Osteoblast (primary cell): ENCODE data around the gene SLC35A2. TPM values are rescaled to one million over a fixed set of nuclear protein-coding genes. Genes with fewer than 3 reads are reported as not detected.

Source experiments
- DNase-seq: peaks from one replicate; pipeline ENCODE4 v3.0.0; 2011; ENCODE audit warnings: low spot score, mixed read lengths; ENCODE audit not compliant: insufficient read length; ENCODE audit errors: missing footprints
- H2AFZ ChIP-seq: 2 replicates; pipeline ENCODE4 v1.6.0; 2011; ENCODE audit warnings: mild to moderate bottlenecking, low read length
- H3K27ac ChIP-seq: 2 replicates; pipeline ENCODE4 v1.5.1; 2011; ENCODE audit warnings: mild to moderate bottlenecking, low read depth, low read length, moderate library complexity
- H3K27me3 ChIP-seq: 2 replicates; pipeline ENCODE4 v1.6.0; 2012; ENCODE audit warnings: mild to moderate bottlenecking, control low read depth, inconsistent platforms, low read length, moderate library complexity; ENCODE audit not compliant: insufficient read depth
- H3K36me3 ChIP-seq: 2 replicates; pipeline ENCODE4 v1.5.1; 2011; ENCODE audit warnings: mild to moderate bottlenecking, low read length, control low read depth, moderate library complexity; ENCODE audit not compliant: insufficient read depth
- H3K4me1 ChIP-seq: 2 replicates; pipeline ENCODE4 v1.5.1; 2011; ENCODE audit warnings: mild to moderate bottlenecking, low read length, control low read depth, moderate library complexity; ENCODE audit not compliant: insufficient read depth
- H3K4me2 ChIP-seq: 2 replicates; pipeline ENCODE4 v1.6.0; 2011; ENCODE audit warnings: mild to moderate bottlenecking, low read length; ENCODE audit not compliant: insufficient read depth
- H3K4me3 ChIP-seq: fragments of 200-600 bp; sonication (generic); 3 replicates; pipeline ENCODE4 v1.5.1; 2012; ENCODE audit warnings: mild to moderate bottlenecking, low read length, inconsistent platforms; ENCODE audit not compliant: insufficient read depth
- H3K79me2 ChIP-seq: 2 replicates; pipeline ENCODE4 v1.6.0; 2012; ENCODE audit warnings: mild to moderate bottlenecking, low read length, control low read depth, inconsistent platforms; ENCODE audit not compliant: insufficient read depth
- H3K9me3 ChIP-seq: 2 replicates; pipeline ENCODE4 v1.5.1; 2011; ENCODE audit warnings: low read depth, low read length, control low read depth
- H4K20me1 ChIP-seq: 2 replicates; pipeline ENCODE4 v1.6.0; 2012; ENCODE audit warnings: mild to moderate bottlenecking, low read length, control low read depth; ENCODE audit not compliant: insufficient read depth
- total RNA-seq: library from RNA; depleted of rRNA; stranded (reverse); fragments of >200 nt; gene quantifications from 2 replicates; pipeline ENCODE4 v1.2.3, GENCODE V29; 2012
- TF ChIP-seq, protein P1 (sequence below): IDR thresholded peaks from 2 replicates; pipeline ENCODE4 v1.5.1; 2011; ENCODE audit warnings: mild to moderate bottlenecking, low read depth, low read length, moderate library complexity; ENCODE audit errors: extremely low read depth

Gene SLC35A2
- total RNA-seq, 1 donor = 15.6 TPM

DNA sequence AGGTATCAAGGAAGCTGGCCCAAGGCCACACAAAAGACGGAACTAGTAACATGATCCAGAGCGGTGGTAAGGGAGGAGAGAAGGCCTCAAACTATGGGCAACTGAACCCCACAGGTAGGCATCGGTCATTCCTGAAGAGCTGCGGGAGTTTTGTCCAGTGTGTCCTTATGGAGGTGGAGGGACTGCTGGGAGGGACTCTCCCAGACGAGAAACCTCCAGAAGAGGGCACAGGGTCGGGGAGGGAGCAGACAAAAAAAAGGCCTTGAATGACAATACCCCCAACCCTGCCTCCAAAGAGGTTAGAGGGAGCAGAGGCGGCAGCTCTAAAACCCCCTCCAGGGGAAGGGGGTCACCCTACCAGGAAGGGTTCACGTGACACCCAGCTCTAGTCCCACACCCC is 7.3 kb downstream of the SLC35A2 start:
- Histone ChIP-seq H4K20me1 (peaks cover 5% of the 10 kb centered on the region), H3K79me2 (peaks cover 24% of the 10 kb centered on the region), H3K4me2 (no peak overlapping the region), H3K4me1 (no peaks in the 10 kb centered on the region), H3K27me3 (no peaks in the 10 kb centered on the region), H3K9me3 (no peaks in the 10 kb centered on the region), H3K4me3 (no peak overlapping the region), H3K36me3 (peaks cover 20% of the 10 kb centered on the region), H2AFZ (no peak overlapping the region), H3K27ac (no peak overlapping the region)
- TF ChIP-seq, protein P1, sequence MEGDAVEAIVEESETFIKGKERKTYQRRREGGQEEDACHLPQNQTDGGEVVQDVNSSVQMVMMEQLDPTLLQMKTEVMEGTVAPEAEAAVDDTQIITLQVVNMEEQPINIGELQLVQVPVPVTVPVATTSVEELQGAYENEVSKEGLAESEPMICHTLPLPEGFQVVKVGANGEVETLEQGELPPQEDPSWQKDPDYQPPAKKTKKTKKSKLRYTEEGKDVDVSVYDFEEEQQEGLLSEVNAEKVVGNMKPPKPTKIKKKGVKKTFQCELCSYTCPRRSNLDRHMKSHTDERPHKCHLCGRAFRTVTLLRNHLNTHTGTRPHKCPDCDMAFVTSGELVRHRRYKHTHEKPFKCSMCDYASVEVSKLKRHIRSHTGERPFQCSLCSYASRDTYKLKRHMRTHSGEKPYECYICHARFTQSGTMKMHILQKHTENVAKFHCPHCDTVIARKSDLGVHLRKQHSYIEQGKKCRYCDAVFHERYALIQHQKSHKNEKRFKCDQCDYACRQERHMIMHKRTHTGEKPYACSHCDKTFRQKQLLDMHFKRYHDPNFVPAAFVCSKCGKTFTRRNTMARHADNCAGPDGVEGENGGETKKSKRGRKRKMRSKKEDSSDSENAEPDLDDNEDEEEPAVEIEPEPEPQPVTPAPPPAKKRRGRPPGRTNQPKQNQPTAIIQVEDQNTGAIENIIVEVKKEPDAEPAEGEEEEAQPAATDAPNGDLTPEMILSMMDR = no peak
- peak; percentile 43 for DNase-seq

DNA sequence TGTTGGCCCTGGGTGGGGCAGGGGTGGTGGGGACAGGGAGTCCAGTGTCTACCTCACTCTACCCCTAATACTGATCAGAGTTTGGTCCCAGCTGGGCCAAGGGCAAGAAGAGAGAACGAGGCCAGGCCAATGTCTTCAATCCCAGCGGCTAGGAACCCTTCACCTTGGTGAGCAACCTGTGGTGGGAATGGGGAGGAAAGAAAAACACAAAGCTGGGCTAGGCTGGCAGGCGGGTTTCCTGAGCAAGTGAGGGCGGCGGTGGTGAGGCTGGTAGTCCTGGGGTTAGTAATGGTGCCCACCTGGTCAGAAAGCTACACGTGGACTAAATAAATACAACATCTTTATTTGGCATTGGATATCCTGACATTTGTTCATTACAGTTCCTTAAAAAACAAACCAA is 8.2 kb downstream of the SLC35A2 start:
- H3K4me1 ChIP-seq = peaks cover 3% of the 10 kb centered on the region

DNA sequence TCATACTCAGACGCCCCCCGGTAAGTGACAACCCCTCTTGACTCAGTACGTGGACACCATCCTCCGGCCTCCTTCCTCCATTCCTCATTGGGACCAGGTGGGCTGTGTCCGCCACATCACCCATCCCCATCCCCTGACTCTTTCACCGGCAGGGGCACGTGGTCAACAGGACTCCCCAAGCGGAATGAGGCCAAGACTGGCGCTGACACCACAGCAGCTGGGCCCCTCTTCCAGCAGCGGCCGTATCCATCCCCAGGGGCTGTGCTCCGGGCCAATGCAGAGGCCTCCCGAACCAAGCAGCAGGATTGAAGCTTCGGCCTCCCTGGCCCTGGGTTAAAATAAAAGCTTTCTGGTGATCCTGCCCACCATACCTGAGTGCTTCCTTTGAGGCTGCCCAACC is 8.7 kb downstream of the SLC35A2 start:
- TF ChIP-seq, protein P1 = no peak
- H3K4me3 ChIP-seq = no peak overlapping the region
- H2AFZ ChIP-seq = no peak overlapping the region
- no peaks in the 10 kb centered on the region for H3K9me3 ChIP-seq
- H4K20me1 ChIP-seq = peaks cover 5% of the 10 kb centered on the region
- no peak overlapping the region for H3K27ac ChIP-seq
- peaks cover 4% of the 10 kb centered on the region for H3K4me1 ChIP-seq
- DNase-seq = no peak
- H3K79me2 ChIP-seq = peaks cover 19% of the 10 kb centered on the region
- H3K36me3 ChIP-seq = peaks cover 12% of the 10 kb centered on the region
- no peak overlapping the region for H3K4me2 ChIP-seq
- no peaks in the 10 kb centered on the region for H3K27me3 ChIP-seq

More for the DNA sequence above, 8.2 kb downstream of the SLC35A2 start:
- H3K4me3 ChIP-seq = no peak overlapping the region
- H2AFZ ChIP-seq = no peak overlapping the region
- H3K36me3 ChIP-seq = peaks cover 12% of the 10 kb centered on the region
- TF ChIP-seq, protein P1 = no peak
- DNase-seq = peak; percentile 73
- peaks cover 19% of the 10 kb centered on the region for H3K79me2 ChIP-seq
- no peaks in the 10 kb centered on the region for H3K9me3 ChIP-seq
- no peaks in the 10 kb centered on the region for H3K27me3 ChIP-seq
- no peak overlapping the region for H3K4me2 ChIP-seq
- no peak overlapping the region for H3K27ac ChIP-seq
- H4K20me1 ChIP-seq = peaks cover 5% of the 10 kb centered on the region

DNA sequence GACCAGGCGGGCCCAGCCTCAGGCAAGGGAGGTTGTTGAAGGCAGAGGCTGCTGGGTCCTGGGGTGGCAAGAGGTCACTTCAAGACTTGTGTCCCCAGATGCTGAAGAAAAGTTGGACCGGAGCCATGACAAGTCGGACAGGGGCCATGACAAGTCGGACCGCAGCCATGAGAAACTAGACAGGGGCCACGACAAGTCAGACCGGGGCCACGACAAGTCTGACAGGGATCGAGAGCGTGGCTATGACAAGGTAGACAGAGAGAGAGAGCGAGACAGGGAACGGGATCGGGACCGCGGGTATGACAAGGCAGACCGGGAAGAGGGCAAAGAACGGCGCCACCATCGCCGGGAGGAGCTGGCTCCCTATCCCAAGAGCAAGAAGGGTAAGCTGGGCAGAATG is 9.3 kb downstream of the SLC35A2 start:
- H3K4me1 ChIP-seq = peaks cover 4% of the 10 kb centered on the region
- no peak overlapping the region for H2AFZ ChIP-seq
- peaks cover 5% of the 10 kb centered on the region for H4K20me1 ChIP-seq

More for the DNA sequence above, 9.3 kb downstream of the SLC35A2 start:
- H3K27me3 ChIP-seq = no peaks in the 10 kb centered on the region
- H3K36me3 ChIP-seq = peaks cover 12% of the 10 kb centered on the region
- H3K27ac ChIP-seq = no peak overlapping the region
- peaks cover 16% of the 10 kb centered on the region for H3K79me2 ChIP-seq
- H3K4me2 ChIP-seq = no peak overlapping the region
- H3K4me3 ChIP-seq = no peak overlapping the region
- H3K9me3 ChIP-seq = no peaks in the 10 kb centered on the region
- TF ChIP-seq, protein P1 = no peak
- DNase-seq = peak; percentile 72
